NT2/D1 (cell line): ENCODE measurements around the gene POLR3A.

ENCODE experiments used
- YY1 ChIP-seq: IDR thresholded peaks from 2 replicates; pipeline ENCODE4 v1.6.1; 2011; ENCODE audit not compliant: insufficient read length, insufficient read depth
- ZNF274 ChIP-seq: IDR thresholded peaks from 2 replicates; pipeline ENCODE4 v1.6.1; 2011; ENCODE audit warnings: mild to moderate bottlenecking, low read depth, low read length

GRCh38 chr10:77936697-77937567 is 92.4 kb downstream of the POLR3A start:
- TF ChIP-seq YY1 = no peak
- no peak for TF ChIP-seq ZNF274
